CD14-positive monocyte (primary cell): Measurements from ENCODE around the gene RSPO4. TPM values are rescaled to one million over a fixed set of nuclear protein-coding genes. Genes with fewer than 3 reads are reported as not detected.
A peak's percentile ranks its signal among the peaks of the same experiment; 100 is the strongest.

Source experiments
- DNase-seq, 3 donors: peaks; one replicate each; pipeline ENCODE4 v3.0.0-alpha.2; 2011 to 2022
- H2AFZ ChIP-seq: 2 replicates; pipeline ENCODE4 v1.6.0; 2012; ENCODE audit warnings: mild to moderate bottlenecking, low read depth, low read length, inconsistent platforms; ENCODE audit not compliant: insufficient read depth, poor library complexity, severe bottlenecking
- H3K27ac ChIP-seq, 2 donors: 1 replicate in 1 of 2; 2 replicates in 1 of 2; pipeline ENCODE4 v1.5.1; 2012 to 2013; ENCODE audit warnings: low read length in 2 of 2, control low read depth in 1 of 2, inconsistent platforms in 1 of 2, low read depth in 1 of 2, mild to moderate bottlenecking in 1 of 2
- H3K27me3 ChIP-seq, 2 donors: one replicate each; pipeline versions ENCODE4 v1.6.0 to v1.6.1; 2011 to 2013; ENCODE audit warnings: low read length in 2 of 2; ENCODE audit not compliant: control insufficient read depth in 2 of 2, insufficient read depth in 2 of 2
- H3K36me3 ChIP-seq, 2 donors: replicated peaks in 1 of 2; 1 replicate in 1 of 2; 2 replicates in 1 of 2; pipeline versions ENCODE4 v1.5.1 to v1.6.1; 2012 to 2013; ENCODE audit warnings: low read length in 2 of 2, control low read depth in 1 of 2, inconsistent platforms in 1 of 2, mild to moderate bottlenecking in 1 of 2; ENCODE audit not compliant: insufficient read depth in 2 of 2, control insufficient read depth in 1 of 2
- H3K4me1 ChIP-seq, 2 donors: 1 replicate in 1 of 2; 2 replicates in 1 of 2; pipeline versions ENCODE4 v1.5.1 to v1.6.1; 2012 to 2013; ENCODE audit warnings: low read length in 2 of 2, control low read depth in 1 of 2, inconsistent platforms in 1 of 2, mild to moderate bottlenecking in 1 of 2, moderate library complexity in 1 of 2; ENCODE audit not compliant: insufficient read depth in 2 of 2, control insufficient read depth in 1 of 2
- H3K4me2 ChIP-seq: replicated peaks from 2 replicates; pipeline ENCODE3; 2012; ENCODE audit warnings: low read length, moderate library complexity, mild to moderate bottlenecking; ENCODE audit not compliant: poor library complexity, severe bottlenecking; ENCODE audit errors: extremely low read depth
- H3K4me3 ChIP-seq, 3 experiments: fragments of 200-600 bp in 1 of 3; sonication (generic) in 1 of 3; replicated peaks in 1 of 3; 1 replicate in 2 of 3; 2 replicates in 1 of 3; pipeline ENCODE4 v1.5.1; 2011 to 2013; ENCODE audit warnings: low read length in 3 of 3, mild to moderate bottlenecking in 3 of 3, control low read depth in 2 of 3, low read depth in 2 of 3, inconsistent platforms in 1 of 3, moderate library complexity in 1 of 3
- H3K79me2 ChIP-seq: 2 replicates; pipeline ENCODE4 v1.6.0; 2012; ENCODE audit warnings: mild to moderate bottlenecking, control low read depth, inconsistent platforms, low read length, moderate library complexity; ENCODE audit not compliant: insufficient read depth
- H3K9ac ChIP-seq: 2 replicates; pipeline ENCODE4 v1.6.0; 2017; ENCODE audit warnings: low read length, mild to moderate bottlenecking; ENCODE audit not compliant: insufficient read depth, poor library complexity, severe bottlenecking
- H3K9me3 ChIP-seq, 2 donors: replicated peaks in 1 of 2; 1 replicate in 1 of 2; 2 replicates in 1 of 2; pipeline versions ENCODE4 v1.5.1 to v1.6.1; 2012 to 2013; ENCODE audit warnings: low read length in 2 of 2, control low read depth in 1 of 2; ENCODE audit not compliant: control insufficient read depth in 1 of 2, insufficient read depth in 1 of 2
- H4K20me1 ChIP-seq: 2 replicates; pipeline ENCODE4 v1.6.0; 2012; ENCODE audit warnings: mild to moderate bottlenecking, low read length, control low read depth, moderate library complexity; ENCODE audit not compliant: insufficient read depth
- H3K27ac Mint-ChIP-seq, 7 donors: one replicate each; pipeline ENCODE4 v1.8.0; 2020; ENCODE audit warnings: mild to moderate bottlenecking in 7 of 7, mixed read lengths in 7 of 7, moderate library complexity in 6 of 7, inconsistent platforms in 2 of 7
- H3K27me3 Mint-ChIP-seq, 3 donors: one replicate each; pipeline ENCODE4 v1.8.0; 2021 to 2022; ENCODE audit warnings: low read depth in 3 of 3, mild to moderate bottlenecking in 3 of 3, mixed read lengths in 3 of 3, moderate library complexity in 3 of 3, inconsistent platforms in 1 of 3
- H3K36me3 Mint-ChIP-seq, 2 donors: one replicate each; pipeline ENCODE4 v1.8.0; 2020; ENCODE audit warnings: mixed read lengths in 2 of 2, inconsistent platforms in 1 of 2, mild to moderate bottlenecking in 1 of 2
- H3K4me1 Mint-ChIP-seq: one replicate; pipeline ENCODE4 v1.8.0; 2020; ENCODE audit warnings: mild to moderate bottlenecking, mixed read lengths
- H3K4me3 Mint-ChIP-seq, 2 donors: one replicate each; pipeline ENCODE4 v1.8.0; 2020; ENCODE audit warnings: mild to moderate bottlenecking in 2 of 2, mixed read lengths in 2 of 2, moderate library complexity in 1 of 2
- H3K9me3 Mint-ChIP-seq, 7 donors: one replicate each; pipeline ENCODE4 v1.8.0; 2020 to 2022; ENCODE audit warnings: mixed read lengths in 7 of 7, mild to moderate bottlenecking in 6 of 7, moderate library complexity in 6 of 7, inconsistent platforms in 2 of 7
- CTCF ChIP-seq: fragments of 200-600 bp; IDR thresholded peaks from one replicate; pipeline ENCODE4 v1.8.0; 2022; ENCODE audit warnings: antibody characterized with exemption, mild to moderate bottlenecking
- WGBS: methylation state at CpG from one replicate; pipeline ENCODE4 v1.1.5; 2013; ENCODE audit warnings: missing lambda C conversion rate; ENCODE audit not compliant: insufficient coverage; 5-methylcytosine and 5-hydroxymethylcytosine counted together
- intact Hi-C, 2 donors: fragments of 100-400 bp; cut with micrococcal nuclease; formaldehyde crosslinking; loops; one replicate each; pipeline versions ENCODE4 v1.15.0 to v1.15.1; 2023
- polyA plus RNA-seq, 3 donors: library from polyadenylated mRNA; depleted of rRNA in 1 of 3; unstranded in 2 of 3; stranded (reverse) in 1 of 3; fragments of 300-500 nt in 2 of 3; fragments of >200 nt in 1 of 3; fragmentation: Illumina TruSeq in 2 of 3; gene quantifications; 1 replicate in 2 of 3; 2 replicates in 1 of 3; pipeline ENCODE4 v1.2.3, GENCODE V29; 2012 to 2021

Gene RSPO4
- polyA plus RNA-seq, 3 donors, result not detected

- no peak within 1 kb of the TSS for H2AFZ ChIP-seq
- DNase-seq, result no peak
- no peaks in the 10 kb centered on the region for H3K36me3 ChIP-seq
- Mint-ChIP-seq H3K4me1 (peaks cover 57% of the 10 kb centered on the region), H3K27ac (peak within 1 kb of the TSS in 5 of 7 donors; percentile 11 to 62 (median 36)), H3K9me3 (peaks cover 0 to 3% (median 0%) of the 10 kb centered on the region in 7 donors), H3K36me3 (no peaks in the 10 kb centered on the region), H3K27me3 (peaks cover 5 to 24% (median 22%) of the 10 kb centered on the region in 3 donors), H3K4me3 (peak within 1 kb of the TSS in 1 of 2 donors; percentile 56)
- H3K9me3 ChIP-seq, result no peaks in the 10 kb centered on the region
- peaks cover 44 to 52% of the 10 kb centered on the region in 2 donors for H3K4me1 ChIP-seq
- H4K20me1 ChIP-seq, result no peaks in the 10 kb centered on the region
- peak within 1 kb of the TSS in 1 of 3 experiments; percentile 36 for H3K4me3 ChIP-seq
- H3K27ac ChIP-seq, result no peak within 1 kb of the TSS
- WGBS, result 57% methylated on average over 13 of the region's 18 CpGs
- H3K9ac ChIP-seq, result no peak within 1 kb of the TSS
- no peaks in the 10 kb centered on the region for H3K79me2 ChIP-seq
- no peak for TF ChIP-seq CTCF
- peak within 1 kb of the TSS; percentile 48 for H3K4me2 ChIP-seq
- intact Hi-C loops, result no loop called here
- no peaks in the 10 kb centered on the region for H3K27me3 ChIP-seq
Observed at GRCh38 chr20:916125-916799, 85.8 kb downstream of the RSPO4 start, which contains the start of gene ANGPT4. TSS of gene ANGPT4 (minus strand) at chr20:916334. CDS start at chr20:916214, 120 bp downstream.

- H3K27ac Mint-ChIP-seq, result peak overlapping the region in 6 of 7 donors; percentile 11 to 62 (median 41)
- H3K4me3 Mint-ChIP-seq, result peak overlapping the region; percentile 56 to 64
- Histone ChIP-seq H3K9ac (no peak overlapping the region), H3K27me3 (no peaks in the 10 kb centered on the region), H3K79me2 (no peaks in the 10 kb centered on the region), H3K4me3 (peak overlapping the region in 1 of 3 experiments; percentile 36), H4K20me1 (no peaks in the 10 kb centered on the region), H3K9me3 (no peaks in the 10 kb centered on the region), H3K4me1 (peaks cover 36 to 44% of the 10 kb centered on the region in 2 donors), H3K36me3 (no peaks in the 10 kb centered on the region), H3K4me2 (peak overlapping the region; percentile 48), H2AFZ (no peak overlapping the region), H3K27ac (no peak overlapping the region)
- TF ChIP-seq CTCF, result no peak
- peaks cover 57% of the 10 kb centered on the region for H3K4me1 Mint-ChIP-seq
- H3K27me3 Mint-ChIP-seq, result peaks cover 5 to 23% (median 19%) of the 10 kb centered on the region in 3 donors
- H3K9me3 Mint-ChIP-seq, result peaks cover 0 to 3% (median 0%) of the 10 kb centered on the region in 7 donors
- peak in 2 of 3 donors; percentile 12 to 20 for DNase-seq
- WGBS, result 52% methylated on average over 15 of the region's 15 CpGs
- H3K36me3 Mint-ChIP-seq, result no peaks in the 10 kb centered on the region
- intact Hi-C loops, result no loop called here
Observed at GRCh38 chr20:914727-915498, 87.2 kb downstream of the RSPO4 start.
